Body of pancreas (tissue), 4 donors: ENCODE data around the gene ZEB1.

Experiments
- POLR2A ChIP-seq, 3 donors: fragments of 450-650 bp; IDR thresholded peaks; one replicate each; pipeline ENCODE4 v1.6.1; 2016; ENCODE audit warnings: antibody characterized with exemption in 3 of 3, mild to moderate bottlenecking in 2 of 3
- TF ChIP-seq, protein P1 (sequence below), 7 experiments: fragments of 450-650 bp in 4 of 7; fragments of 200-600 bp in 3 of 7; sonication (generic) in 3 of 7; IDR thresholded peaks; one replicate each; pipeline ENCODE4 v1.5.1; 2016 to 2019; ENCODE audit warnings: antibody characterized with exemption in 7 of 7

DNA sequence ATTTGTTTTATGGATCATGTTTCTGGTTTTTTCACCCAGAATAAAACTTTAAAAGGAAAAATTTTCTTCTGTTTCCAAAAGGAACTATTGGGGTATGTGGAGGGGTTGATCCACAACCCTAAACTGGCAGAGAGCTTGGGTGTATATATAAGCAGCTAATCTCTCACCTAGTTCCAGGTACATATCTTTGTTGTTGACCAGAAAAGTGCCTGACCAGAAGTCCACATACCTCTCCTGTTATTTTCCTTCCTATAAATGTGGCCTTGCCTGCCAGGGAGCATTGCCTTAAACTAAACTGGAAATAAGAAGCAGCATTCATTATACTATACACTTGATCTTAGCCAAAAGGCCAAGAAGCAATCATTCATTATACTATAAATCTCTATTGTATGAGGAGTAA, 112.0 kb downstream of the ZEB1 start:
- TF ChIP-seq, protein P1, sequence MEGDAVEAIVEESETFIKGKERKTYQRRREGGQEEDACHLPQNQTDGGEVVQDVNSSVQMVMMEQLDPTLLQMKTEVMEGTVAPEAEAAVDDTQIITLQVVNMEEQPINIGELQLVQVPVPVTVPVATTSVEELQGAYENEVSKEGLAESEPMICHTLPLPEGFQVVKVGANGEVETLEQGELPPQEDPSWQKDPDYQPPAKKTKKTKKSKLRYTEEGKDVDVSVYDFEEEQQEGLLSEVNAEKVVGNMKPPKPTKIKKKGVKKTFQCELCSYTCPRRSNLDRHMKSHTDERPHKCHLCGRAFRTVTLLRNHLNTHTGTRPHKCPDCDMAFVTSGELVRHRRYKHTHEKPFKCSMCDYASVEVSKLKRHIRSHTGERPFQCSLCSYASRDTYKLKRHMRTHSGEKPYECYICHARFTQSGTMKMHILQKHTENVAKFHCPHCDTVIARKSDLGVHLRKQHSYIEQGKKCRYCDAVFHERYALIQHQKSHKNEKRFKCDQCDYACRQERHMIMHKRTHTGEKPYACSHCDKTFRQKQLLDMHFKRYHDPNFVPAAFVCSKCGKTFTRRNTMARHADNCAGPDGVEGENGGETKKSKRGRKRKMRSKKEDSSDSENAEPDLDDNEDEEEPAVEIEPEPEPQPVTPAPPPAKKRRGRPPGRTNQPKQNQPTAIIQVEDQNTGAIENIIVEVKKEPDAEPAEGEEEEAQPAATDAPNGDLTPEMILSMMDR (IDR thresholded peaks at IDR 0.05): no peak
- TF ChIP-seq POLR2A (IDR thresholded peaks at IDR 0.05): no peak
